Endothelial cell (in vitro differentiated cells): ENCODE results near the gene TMEM167B. TPM values are rescaled to one million over a fixed set of nuclear protein-coding genes. Genes with fewer than 3 reads are reported as not detected.
A peak's percentile ranks its signal among the peaks of the same experiment; 100 is the strongest.

Experiments used
- DNase-seq: peaks from one replicate; pipeline ENCODE4 v3.0.0; 2021; ENCODE audit warnings: low spot score
- H3K27ac Mint-ChIP-seq: one replicate; pipeline ENCODE4 v1.8.0; 2021; ENCODE audit warnings: mixed read lengths, inconsistent platforms; ENCODE audit not compliant: unreplicated experiment
- H3K27me3 Mint-ChIP-seq: one replicate; pipeline ENCODE4 v1.8.0; 2021; ENCODE audit warnings: mild to moderate bottlenecking, moderate library complexity, mixed read lengths, inconsistent platforms; ENCODE audit not compliant: unreplicated experiment
- H3K36me3 Mint-ChIP-seq: one replicate; pipeline ENCODE4 v1.8.0; 2021; ENCODE audit warnings: mild to moderate bottlenecking, low read depth, mixed read lengths, inconsistent platforms; ENCODE audit not compliant: unreplicated experiment
- H3K4me1 Mint-ChIP-seq: one replicate; pipeline ENCODE4 v1.8.0; 2021; ENCODE audit warnings: mild to moderate bottlenecking, mixed read lengths, inconsistent platforms; ENCODE audit not compliant: unreplicated experiment
- H3K4me3 Mint-ChIP-seq: one replicate; pipeline ENCODE4 v1.8.0; 2021; ENCODE audit warnings: mild to moderate bottlenecking, mixed read lengths, inconsistent platforms; ENCODE audit not compliant: unreplicated experiment
- H3K9me3 Mint-ChIP-seq: one replicate; pipeline ENCODE4 v1.8.0; 2021; ENCODE audit warnings: mixed read lengths, inconsistent platforms; ENCODE audit not compliant: unreplicated experiment
- CTCF ChIP-seq: fragments of 200-600 bp; sonication (generic); IDR thresholded peaks from one replicate; pipeline ENCODE4 v1.5.0; 2021; ENCODE audit warnings: antibody characterized with exemption; ENCODE audit not compliant: unreplicated experiment
- total RNA-seq: library from RNA; stranded (reverse); fragmentation: NEBNext Ultra II Directional; extraction: Animal tissue kit (Norgen Biotek cat#: 25700); gene quantifications from one replicate; pipeline ENCODE4 v1.2.1, GENCODE V29; 2021; ENCODE audit not compliant: unreplicated experiment

TMEM167B gene
- total RNA-seq, 1 donor from 2014 or later = 22.3 TPM

- TF ChIP-seq CTCF = no peak
Observed at GRCh38 chr1:109095631-109096030, 5.1 kb downstream of the TMEM167B start.

DNA sequence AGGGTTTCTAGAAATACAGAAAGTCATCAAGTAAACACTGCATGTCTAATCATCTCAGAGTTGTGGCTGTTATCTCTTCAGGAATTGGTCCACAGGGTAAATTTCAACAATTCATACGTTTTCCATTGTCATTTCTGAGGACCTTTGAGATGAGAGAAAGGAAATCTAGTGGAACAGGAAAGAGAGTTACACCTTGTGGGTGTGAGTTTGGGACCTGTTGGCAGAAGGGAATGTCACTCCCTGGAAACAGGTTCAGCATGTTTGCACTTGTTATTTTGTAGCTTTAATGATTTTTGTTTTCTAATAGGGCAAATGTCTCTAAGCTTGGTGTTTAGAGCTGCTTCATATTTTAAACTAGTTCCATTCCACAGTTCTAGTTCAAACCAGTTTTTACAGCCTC, 5.6 kb downstream of the TMEM167B start:
- Mint-ChIP-seq H3K9me3 (no peaks in the 10 kb centered on the region), H3K27ac (no peak overlapping the region), H3K27me3 (peaks cover 6% of the 10 kb centered on the region), H3K4me3 (no peak overlapping the region), H3K4me1 (peaks cover 22% of the 10 kb centered on the region), H3K36me3 (peaks cover 9% of the 10 kb centered on the region)
- DNase-seq = no peak
- TF ChIP-seq CTCF = no peak

More at GRCh38 chr1:109095631-109096030, 5.1 kb downstream of the TMEM167B start:
- Mint-ChIP-seq H3K4me1 (peaks cover 24% of the 10 kb centered on the region), H3K27me3 (peaks cover 4% of the 10 kb centered on the region), H3K36me3 (peaks cover 12% of the 10 kb centered on the region), H3K4me3 (no peak overlapping the region), H3K9me3 (no peaks in the 10 kb centered on the region), H3K27ac (no peak overlapping the region)
- no peak for DNase-seq

GRCh38 chr1:109099938-109100773, 9.6 kb downstream of the TMEM167B start:
- Mint-ChIP-seq H3K27ac (peak overlapping the region; percentile 95), H3K9me3 (no peaks in the 10 kb centered on the region), H3K36me3 (peaks cover 4% of the 10 kb centered on the region)

GRCh38 chr1:109104364-109105151, 14.0 kb downstream of the TMEM167B start:
- Mint-ChIP-seq H3K27me3 (peaks cover 13% of the 10 kb centered on the region), H3K4me3 (no peak overlapping the region)
- no peak for TF ChIP-seq CTCF

More at GRCh38 chr1:109099938-109100773, 9.6 kb downstream of the TMEM167B start:
- DNase-seq = peak; percentile 94
- TF ChIP-seq CTCF = peak; percentile 48
- Mint-ChIP-seq H3K27me3 (peaks cover 9% of the 10 kb centered on the region), H3K4me3 (peak overlapping the region; percentile 99), H3K4me1 (peaks cover 3% of the 10 kb centered on the region)

More at GRCh38 chr1:109104364-109105151, 14.0 kb downstream of the TMEM167B start:
- no peaks in the 10 kb centered on the region for H3K9me3 Mint-ChIP-seq
- H3K27ac Mint-ChIP-seq = no peak overlapping the region
- peaks cover 4% of the 10 kb centered on the region for H3K36me3 Mint-ChIP-seq
- peaks cover 3% of the 10 kb centered on the region for H3K4me1 Mint-ChIP-seq
- DNase-seq = no peak
